ENCODE data around the gene PPP1CC.

The PPP1CC gene

DNA sequence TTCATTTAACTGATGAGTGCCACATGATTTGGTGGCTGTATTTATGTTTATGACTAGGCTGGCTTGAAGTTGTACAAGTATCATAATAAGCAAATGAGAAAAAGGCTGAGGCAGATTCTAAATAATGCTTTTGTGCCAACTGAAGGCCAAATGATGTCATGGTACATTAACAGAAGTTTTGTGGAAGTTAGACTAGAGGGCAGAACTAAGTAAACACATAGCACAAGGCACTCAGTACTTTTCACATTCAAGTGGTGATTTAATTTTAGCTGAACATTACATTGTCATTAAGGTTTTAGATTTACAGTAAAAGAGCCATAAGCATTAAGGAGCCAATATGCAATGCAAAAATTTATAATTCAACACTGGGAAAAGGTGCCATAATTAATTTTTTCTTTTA is 21.1 kb downstream of the PPP1CC start:
- DNase-seq, result no peak

DNA sequence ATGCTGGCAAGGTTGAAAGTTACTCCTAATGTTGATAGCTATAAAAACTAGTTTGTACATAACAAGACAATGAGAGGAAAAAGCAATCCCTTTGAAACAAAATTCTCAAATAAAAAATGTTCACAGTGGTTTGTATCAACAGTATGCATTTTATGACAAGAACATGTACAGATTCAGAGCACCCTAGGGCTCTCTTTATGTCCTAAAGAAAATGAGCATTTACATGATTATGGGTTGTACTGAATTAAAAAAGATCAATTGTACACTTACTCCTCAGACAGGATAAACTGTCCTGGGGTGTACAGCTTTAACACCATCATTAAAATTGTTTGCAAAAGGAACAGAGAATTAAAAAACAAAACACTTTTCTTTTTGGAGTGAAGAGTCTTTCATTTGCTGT is 22.2 kb downstream of the PPP1CC start:
- DNase-seq, result no peak

DNA sequence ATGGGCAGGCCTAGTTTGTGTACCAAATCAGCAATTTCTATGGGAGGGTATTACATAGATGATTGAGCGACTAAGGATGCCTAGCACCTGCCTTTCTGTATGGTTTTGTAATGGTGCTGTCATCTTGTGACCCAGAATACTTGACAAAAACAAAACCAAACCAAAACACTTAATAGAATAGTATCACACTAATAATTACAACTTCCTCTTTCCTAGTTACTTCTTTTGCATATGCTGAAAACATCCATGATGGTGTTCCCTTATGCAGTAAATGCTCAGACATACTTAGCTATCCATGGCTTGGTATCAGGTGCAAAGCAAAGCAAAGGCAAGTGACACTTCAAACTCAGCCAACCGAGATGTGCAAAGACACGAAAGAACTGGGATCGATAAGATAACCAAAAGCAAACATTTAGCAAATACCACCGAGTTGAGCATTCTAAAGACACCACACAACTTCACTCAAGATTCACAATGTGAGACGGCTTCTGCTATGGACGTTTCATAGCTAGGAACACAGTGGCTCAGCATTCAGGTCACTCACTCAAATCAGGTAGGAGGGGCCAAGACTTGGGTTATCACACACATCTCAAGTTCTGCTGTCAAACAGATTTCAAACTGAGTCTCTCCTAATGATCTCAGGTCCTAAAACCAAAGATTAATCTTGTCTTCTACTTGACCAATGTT is 24.3 kb downstream of the PPP1CC start:
- DNase-seq, result no peak

DNA sequence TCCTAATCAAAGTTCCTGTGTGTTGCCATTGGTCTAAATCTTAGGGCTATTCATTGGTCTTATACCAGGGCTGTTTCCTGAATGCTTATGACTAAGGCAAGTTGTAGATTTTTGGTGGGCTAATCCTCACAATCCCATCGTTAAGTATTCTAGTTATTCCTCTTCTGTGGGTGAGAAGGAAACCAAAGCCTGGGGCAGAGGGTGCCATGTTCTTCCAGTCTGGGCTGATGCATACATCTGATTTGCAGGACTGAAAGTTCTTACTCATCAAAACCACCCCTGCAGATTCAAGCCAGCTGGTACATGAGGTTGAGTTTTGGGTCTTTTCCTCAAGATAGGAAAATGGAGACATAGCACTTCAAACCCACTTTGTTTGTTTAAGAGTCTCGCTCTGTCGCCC is 25.7 kb downstream of the PPP1CC start:
- DNase-seq, result no peak

DNA sequence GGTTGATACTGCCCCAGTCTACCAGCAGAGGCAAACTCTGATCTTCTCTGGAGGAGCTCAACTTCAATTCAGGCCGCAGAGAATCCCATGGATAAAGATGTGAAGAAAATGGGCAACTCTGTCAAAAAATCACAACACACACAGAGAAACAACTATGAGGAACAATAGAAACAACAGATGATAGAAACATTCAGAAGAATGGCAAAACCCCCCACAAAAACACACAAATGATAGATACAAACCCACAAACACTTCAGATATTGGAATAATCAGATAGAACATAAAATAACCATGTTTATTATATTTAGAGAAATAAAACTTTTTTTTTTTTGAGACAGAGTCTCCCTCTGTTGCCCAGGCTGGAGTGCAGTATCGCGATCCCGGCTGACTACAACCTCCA is 33.8 kb downstream of the PPP1CC start:
- DNase-seq, result no peak

DNA sequence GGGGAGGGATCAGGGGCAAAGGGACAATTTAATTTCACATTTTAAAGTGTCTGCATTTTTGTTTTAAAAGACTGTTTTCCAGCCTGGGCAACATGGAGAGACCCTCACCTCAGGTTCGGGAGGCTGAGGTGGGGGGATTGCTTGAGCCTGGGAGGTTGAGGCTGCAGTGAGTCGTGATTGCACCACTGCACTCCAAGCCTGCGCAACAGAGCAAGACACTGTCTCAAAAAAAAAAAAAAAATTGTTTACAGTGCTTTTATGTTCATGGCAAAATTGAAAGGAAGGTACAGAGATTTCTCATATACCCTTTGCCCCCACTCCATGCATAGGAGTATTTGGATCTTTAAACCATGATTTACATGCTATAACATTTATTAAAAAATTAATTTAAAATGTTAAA is 37.4 kb downstream of the PPP1CC start:
- DNase-seq, result no peak

DNA sequence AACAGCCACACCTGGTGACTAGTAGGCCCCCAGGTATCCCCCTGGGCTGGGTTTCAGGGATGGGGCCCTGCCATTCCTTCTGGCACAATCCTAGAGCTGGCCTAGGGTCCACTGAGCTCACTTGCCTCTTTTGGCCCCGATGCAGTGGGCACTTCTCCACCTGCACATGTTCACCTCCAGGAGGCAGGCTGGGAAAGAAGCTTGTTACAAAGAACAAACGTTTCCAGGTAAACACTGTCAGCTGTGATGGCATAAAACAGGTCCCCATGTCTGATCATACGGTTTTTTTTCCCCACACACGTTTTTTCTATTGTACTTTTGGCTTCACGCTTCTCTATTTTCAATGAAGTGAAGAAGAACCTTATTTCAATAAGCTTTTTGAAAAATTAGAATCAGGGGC is 37.9 kb downstream of the PPP1CC start:
- no peak for DNase-seq

DNA sequence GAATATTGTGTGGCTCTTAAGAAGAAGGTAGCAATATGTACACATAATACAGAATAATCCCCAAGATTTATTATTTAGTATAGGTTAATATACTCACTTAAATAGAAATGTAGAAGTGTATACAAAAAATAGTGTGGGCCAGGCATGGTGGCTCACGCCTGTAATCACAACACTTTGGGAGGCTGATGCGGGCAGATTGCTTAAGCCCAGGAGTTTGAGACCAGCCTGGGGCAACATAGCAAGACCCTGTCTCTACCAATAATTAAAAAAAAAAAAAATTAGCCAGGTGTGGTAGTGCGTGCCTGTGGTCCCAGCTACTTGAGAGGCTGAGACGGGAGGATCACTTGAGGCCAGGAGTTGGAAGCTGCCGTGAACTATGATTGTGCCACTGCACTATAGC is 38.5 kb downstream of the PPP1CC start:
- DNase-seq, result no peak

DNA sequence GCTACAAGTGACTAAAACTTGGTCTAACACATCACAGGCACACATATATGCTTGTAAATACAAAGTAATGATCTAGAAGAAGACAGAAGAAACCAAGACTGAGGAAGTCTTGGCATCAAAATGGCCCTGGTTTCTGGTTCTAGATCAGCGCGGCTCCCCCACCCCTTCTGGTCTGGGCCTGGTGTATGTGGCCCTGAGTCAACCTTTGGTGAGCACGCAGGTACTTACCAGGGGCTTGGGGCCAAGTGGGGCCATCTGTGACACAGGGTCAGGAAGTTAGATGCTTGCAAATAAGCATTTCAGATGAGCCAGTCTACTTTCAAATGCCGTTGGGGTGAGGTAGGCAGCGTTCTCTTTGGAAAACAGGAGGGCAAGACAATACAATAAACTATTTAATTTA is 40.6 kb downstream of the PPP1CC start:
- no peak for DNase-seq

DNA sequence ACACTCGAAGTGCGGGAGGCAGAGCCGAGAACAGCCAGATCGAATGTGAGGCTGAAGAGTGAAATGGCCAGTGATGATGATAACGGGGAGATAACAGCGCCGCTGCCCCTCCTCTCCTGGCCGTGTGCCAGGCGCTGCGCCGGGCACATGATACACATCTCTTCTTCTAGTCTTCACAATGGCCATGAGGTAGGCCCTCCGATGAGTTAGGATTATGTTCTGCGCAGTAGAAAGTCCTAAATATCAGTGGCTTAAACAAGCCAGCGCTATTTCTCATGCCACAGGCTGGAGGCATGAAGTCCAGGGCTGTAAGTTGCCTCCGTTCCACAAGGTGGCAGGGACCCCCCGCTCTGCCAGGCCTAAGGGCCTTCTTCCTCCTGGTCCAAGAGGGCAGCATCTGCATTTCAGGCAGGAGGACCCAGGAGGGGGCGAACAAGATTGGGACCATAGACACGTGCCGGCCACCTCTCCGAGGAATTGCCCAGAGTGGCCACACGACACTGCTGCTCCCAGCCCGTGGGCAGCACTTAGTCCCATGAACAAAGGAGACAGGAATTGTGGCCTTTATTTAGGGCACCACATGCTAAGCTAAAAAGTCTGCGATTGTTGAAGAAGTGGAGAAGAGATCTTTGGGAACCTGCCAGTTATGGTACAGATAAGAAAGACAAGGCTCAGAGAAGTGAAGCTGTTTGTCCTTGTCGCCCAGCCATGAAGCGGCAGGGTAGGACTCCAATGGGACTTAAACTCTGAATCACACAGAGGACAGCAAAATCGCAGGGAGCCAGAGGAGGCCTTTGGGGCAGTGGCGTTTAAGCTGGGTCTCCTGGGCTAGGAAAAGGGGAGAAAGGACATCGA is 42.9 kb downstream of the PPP1CC start:
- no peak for DNase-seq

DNA sequence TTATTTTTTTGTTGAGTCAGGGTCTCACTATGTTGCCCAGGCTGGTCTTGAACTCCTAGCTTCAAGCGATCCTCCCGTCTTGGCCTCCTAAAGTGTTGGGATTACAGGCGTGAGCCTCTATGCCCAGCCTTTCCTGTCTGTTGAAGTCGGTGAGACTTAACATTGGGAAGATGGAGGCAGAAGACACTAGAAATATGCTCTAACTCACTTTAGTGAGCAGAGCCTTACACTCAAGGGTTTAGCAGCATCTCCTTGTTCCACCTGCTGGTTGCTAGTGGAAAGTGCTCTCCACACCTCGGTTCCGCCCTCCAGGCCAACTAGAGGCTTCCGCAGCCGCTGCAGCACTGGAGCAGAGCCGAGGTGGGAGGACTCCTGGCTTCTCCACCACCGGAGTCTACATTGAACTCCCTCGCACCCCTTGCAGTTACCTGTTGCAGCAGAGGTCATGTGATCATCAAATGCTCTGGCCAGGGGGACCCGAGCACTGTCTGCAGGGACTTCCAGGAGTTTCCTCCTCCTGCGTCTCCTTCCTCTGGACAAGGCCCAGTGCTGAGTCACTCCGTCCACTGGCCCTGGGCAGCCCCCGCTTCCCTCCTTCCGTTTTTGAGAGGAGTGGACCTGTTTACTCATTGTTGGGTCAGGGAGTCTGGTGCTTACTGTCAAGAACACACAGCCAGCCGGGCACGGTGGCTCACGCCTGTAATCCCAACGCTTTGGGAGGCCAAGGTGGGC is 44.4 kb downstream of the PPP1CC start:
- peak; percentile 82 for DNase-seq

DNA sequence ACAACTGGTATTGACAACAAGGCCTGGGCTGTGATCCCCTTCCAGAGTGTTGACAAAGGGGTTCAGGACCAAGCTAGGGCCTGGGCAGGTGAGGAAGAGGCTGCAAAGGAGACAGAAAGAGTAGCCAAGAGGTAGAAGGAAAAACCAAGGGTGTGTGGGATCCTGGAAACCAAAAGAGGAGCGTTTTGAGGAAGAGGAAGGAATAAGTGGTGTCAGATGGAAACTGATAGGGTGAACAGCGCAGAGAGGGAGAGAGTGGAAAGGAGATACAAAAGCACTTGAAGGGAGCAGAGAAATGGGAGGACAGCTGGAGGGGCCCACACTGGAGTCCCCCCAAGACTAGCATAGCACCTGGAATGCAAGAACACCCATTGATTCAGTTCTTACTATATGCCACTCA is 45.5 kb downstream of the PPP1CC start:
- DNase-seq, result no peak

DNA sequence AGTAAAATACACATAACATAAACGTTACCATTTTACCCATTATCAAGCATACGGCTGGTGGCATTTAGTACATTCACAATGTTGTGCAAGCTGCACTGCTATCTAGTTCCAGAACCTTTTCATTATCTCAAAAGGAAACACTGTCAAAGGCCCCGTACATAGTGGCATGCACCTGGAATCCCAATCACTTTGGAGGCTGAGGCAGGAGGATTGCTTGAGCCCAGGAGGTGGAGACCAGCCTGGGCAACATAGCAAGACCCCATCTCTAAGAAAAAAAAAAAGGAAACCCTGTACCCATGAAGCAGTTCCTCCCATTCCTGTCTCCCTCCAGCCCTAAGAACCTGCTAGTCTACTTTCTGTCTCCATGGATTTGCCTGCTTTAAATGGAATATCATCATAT is 46.4 kb downstream of the PPP1CC start:
- no peak for DNase-seq

DNA sequence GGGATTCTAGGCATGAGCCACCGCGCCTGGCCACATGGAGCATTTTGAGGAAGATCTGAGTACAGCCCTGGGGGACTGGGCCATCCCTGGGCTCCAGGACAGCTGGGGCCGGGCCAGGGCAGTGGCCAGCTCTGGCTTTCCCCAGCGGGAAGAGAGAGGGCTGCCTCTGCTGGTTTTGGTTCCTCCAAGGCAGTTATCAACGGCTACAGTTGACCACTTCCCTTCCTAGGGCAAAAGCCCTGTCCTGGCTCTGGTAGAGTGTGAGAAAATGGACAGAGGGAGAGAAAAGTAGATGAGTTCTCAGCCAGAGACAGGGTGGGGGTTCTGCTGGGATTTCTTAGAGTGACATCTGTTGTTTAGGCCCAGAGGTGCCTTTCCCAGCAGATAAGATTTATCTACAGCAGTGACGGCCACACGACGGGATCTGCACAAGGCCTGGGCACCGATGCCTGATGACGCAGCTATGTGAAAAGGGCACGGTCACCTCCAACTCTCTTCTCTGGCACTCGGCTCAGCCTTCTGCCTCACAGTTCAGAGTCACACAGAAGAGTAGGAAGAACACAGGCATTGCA is 48.3 kb downstream of the PPP1CC start:
- DNase-seq, result no peak

DNA sequence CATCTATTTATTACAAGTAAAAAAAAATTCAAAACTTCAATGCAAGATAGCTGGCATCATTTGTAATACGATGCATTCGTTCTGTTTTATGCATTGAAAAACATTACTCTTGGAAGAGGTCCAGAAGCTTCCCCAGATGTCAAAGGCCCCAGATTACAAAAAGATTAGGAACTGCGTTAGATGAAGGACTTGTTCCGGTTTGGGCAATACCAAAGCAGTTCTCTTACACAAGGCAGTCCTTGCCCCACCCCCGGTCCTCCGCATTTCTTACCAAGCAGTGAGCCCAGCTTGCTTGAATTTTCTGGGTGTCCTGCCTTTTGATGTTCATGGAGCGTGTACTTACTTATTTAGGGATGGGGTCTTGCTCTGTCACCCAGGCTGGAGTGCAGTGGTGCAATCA is 49.0 kb downstream of the PPP1CC start:
- DNase-seq, result no peak

DNA sequence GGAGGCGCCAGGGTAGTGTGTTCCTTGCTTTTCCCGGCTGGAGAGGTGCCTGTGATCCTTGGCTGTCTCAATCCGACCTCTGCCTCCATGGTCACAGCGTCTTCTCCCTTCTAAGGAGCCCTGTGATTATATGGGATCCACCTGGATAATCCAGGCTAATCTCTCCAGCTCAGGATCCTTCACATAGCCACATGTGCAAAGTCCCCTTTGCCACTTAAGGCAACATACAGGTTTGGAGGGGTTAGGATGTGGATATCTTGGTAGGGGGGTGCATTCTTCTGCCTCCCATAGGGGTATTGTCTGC is 52.6 kb downstream of the PPP1CC start:
- DNase-seq, result no peak

DNA sequence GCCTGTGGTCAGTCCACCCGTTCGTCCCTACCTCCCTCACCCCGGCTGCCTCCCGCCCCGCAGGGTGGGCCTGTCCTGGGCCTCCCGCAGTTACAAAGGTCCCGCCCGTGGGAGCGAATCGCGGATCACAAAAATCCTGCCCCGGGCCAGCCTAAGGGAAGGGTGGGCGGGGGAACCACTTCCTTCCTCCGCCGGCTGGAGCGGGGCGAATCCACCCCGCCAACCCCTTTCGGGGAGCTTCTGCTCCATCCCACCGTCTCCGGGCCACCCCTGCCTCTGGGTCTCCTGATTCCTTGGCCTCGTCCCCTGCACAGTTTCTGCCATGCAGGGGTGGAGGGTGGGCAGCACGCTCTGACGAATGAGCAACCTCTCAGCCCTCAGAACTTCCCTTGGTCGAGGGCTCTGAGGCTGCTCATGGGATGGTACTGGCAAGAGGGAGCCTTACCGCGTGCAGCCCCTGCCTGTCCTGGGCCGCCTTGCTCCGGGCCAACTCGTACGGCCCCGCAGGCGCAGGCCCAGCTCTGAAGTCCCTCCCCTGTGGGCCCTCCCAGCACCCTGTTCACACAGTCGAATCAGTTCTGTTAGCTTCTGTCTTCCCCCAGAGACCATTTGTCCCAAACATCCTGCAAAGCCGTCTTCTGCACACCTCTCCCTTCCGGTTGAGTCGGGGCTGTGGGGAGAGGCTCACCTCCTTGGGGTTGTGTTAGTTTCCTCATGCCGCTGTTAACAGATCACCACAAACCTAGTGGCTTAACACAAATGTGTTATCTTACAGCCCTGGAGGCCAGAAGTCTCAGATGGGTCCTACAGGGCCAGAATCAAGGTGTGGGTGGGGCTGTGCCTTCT is 53.2 kb downstream of the PPP1CC start:
- DNase-seq, result peak; percentile 47

DNA sequence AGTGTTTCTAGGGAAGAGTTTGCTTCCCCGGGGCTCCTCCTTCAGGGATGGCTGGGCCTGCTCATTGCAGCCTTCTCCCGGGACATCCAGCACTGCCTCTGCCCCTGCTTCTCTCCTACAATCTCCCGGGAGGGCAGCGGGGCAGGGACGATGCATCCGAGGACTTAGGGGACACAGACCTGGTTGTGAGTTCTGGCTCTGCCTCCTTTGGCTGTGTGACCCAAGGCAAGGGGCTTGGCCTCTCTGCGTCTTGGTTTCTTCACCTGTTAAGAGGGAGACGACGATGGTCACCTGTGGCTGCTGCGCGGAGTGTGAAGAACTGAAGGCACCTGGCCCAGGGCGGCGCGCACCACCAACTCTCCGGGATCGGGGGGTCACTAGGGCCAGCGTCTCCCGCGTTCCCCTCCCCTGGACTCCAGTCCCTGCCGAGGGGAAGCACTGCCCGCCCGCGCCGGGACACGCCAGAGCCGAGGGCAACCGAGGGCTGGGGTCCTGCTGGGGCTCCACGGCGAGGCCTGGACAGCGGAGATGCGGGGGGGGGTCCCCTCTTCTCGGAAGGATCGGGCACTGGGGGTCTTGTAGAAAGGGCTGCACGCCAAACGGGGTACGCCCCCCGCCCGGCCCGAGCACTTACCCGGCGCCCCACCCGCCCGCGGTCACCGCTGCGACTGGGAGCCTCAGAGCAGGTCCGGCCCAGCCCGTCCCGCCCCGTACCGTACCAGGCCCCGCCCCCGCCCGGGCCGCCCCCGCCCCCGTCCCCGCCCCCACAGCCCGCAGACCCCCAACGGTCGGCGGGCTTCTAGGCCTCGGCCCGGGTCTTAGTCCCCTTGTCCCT is 54.0 kb downstream of the PPP1CC start, which contains the start of gene HVCN1:
Gene HVCN1 (minus strand): TSS at position 670 of the 835 bp plus-strand sequence. CDS start 5,870 bp downstream, outside the sequence.
- DNase-seq, result peak; percentile 32

DNA sequence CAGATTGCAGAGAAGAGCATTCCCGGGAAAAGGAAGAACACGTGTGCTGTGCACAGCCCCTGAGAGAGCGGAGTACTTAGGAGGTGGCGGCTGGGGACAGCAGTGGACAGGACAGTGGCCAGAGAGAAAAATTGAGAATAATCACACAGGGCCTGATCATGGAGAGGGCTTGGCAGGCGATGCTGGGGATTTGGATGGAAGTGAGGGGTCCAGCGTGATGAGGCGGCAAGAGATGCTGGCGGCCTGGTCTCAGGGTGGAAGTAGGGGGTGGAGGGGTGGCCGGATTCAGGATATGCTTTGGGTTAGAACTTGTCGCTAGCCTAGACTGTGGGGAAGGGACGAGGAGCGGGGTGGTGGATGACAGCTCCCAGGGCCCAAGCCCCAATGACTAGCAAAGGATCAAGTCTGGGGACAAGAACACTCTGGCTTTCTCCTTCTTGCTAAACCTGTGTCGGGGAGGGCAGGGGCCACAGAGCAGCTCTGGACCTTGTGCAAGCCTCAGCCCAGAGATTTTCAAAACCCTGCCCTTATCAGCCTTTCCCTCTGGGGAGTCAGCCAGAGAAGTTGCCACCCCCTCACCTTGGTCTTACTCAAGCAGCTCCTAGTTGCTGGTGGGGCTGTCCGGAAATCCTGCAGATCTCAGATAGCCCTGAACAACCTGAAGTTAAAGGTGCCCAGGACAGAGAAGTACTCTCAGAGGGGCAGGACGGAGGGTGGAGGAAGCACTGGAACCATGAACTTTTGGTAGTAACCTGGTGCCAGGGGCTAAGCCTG is 55.1 kb downstream of the PPP1CC start:
- DNase-seq, result no peak

DNA sequence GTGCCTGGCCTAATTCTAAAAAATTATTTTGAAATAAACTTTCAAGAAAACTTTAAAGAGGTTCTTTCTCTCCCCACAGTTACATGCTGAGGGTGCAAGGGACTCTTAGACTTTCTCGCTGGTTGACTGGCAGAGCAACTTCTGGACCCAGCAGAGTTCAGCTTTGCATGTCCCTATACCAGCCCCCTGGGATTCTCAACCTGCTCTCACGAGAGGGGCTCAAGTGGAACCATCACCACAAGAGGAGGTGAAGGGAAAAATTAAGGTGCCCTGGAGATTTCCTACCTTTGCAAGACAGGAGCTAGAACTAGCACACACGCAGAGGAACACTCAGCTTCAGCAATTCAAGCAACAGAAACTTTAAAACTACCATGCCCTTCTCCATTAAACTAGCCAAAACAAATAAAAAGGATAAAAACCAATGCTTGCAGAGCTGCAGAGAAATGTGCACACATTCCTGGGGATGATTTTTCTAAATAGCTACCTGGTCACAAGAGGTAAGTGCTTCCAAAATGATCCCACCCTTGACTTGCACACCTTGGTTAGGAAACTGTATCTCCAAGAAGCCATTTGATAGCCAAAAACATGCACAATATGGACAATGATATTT is 56.3 kb downstream of the PPP1CC start:
- DNase-seq, result no peak

Measured in CD4-positive, alpha-beta T cell treated with Interferon gamma for 1 hour (primary cell).